HG02759 (cell line): ENCODE data around the gene LMTK3.

Experiments used
- ATAC-seq: cut with Tn5 transposase; IDR thresholded peaks from one replicate; pipeline ENCODE4 v1.9.1; 2021; ENCODE audit warnings: mild to moderate bottlenecking, moderate library complexity; ENCODE audit not compliant: unreplicated experiment

Gene LMTK3

GRCh38 chr19:48475369-48476068 is 36.1 kb downstream of the LMTK3 start:
- no peak for ATAC-seq

- no peak for ATAC-seq
Observed at GRCh38 chr19:48474084-48474592, 37.5 kb downstream of the LMTK3 start.

GRCh38 chr19:48473161-48473966 is 38.3 kb downstream of the LMTK3 start:
- no peak for ATAC-seq

- no peak for ATAC-seq
Observed at GRCh38 chr19:48471836-48472235, 39.8 kb downstream of the LMTK3 start.

- no peak for ATAC-seq
Observed at GRCh38 chr19:48470856-48471255, 40.8 kb downstream of the LMTK3 start.

GRCh38 chr19:48469934-48470680 is 41.5 kb downstream of the LMTK3 start:
- ATAC-seq: no peak

- peak; percentile 28 for ATAC-seq
Observed at GRCh38 chr19:48469289-48469881, 42.2 kb downstream of the LMTK3 start, which contains the start of gene CYTH2. CYTH2 (plus strand) TSS chr19:48469369; CDS start chr19:48469508, 139 bp downstream.

- peak; percentile 91 for ATAC-seq
Observed at GRCh38 chr19:48468772-48469288, 42.8 kb downstream of the LMTK3 start.

GRCh38 chr19:48466561-48467325 is 44.9 kb downstream of the LMTK3 start:
- no peak for ATAC-seq

- ATAC-seq: no peak
Observed at GRCh38 chr19:48465215-48465614, 46.4 kb downstream of the LMTK3 start.

- no peak for ATAC-seq
Observed at GRCh38 chr19:48461982-48462655, 49.5 kb downstream of the LMTK3 start.

GRCh38 chr19:48461651-48461981 is 50.0 kb downstream of the LMTK3 start:
- ATAC-seq: no peak

- no peak for ATAC-seq
Observed at GRCh38 chr19:48458016-48458415, 53.6 kb downstream of the LMTK3 start.

GRCh38 chr19:48456864-48457263 is 54.8 kb downstream of the LMTK3 start:
- ATAC-seq: no peak

GRCh38 chr19:48455908-48456562 is 55.6 kb downstream of the LMTK3 start:
- ATAC-seq: no peak

- ATAC-seq: no peak
Observed at GRCh38 chr19:48455171-48455907, 56.3 kb downstream of the LMTK3 start, which contains the start of gene KCNJ14. KCNJ14 (plus strand) TSS chr19:48455574; CDS start chr19:48461725, 6,151 bp downstream.

GRCh38 chr19:48454150-48454730 is 57.4 kb downstream of the LMTK3 start:
- ATAC-seq: no peak
